ENCODE data around the gene GNPTG.
A peak's percentile ranks its signal among the peaks of the same experiment; 100 is the strongest.

Gene GNPTG

DNA sequence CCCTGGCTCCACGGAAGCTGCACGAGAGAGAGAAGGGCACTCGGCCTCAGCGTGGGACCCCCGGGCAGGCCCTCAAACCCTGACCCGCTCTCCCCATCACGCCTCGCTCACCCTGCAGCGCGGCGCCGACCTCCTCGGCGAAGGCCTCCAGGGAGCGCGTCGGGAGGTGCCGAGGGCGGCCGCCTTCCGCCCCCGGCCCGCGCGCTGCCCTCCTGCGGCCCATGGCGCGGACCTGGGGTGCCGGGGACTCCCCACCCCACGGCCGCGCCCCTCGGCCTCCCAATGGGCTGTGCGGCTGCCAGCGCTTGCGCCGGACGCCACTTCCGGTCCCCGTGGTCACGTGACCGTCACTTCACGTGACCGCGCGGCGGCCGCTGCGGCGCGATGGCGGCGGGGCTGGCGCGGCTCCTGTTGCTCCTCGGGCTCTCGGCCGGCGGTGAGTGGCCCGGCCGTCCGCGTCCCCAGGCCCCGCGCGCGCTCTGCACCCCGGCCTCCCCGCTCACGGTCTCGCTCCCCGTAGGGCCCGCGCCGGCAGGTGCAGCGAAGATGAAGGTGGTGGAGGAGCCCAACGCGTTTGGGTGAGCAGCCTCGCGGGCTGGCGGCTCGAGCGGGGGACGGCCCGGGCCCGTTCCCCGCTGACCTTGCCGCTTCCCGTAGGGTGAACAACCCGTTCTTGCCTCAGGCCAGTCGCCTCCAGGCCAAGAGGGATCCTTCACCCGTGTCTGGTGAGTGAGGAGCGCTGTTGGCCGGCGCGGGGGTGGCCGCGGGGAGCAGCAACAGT is at the start of gene GNPTG, which contains the start of gene TSR3:
Gene GNPTG, plus strand, starts transcription at position 350 of the 781 bp plus-strand sequence. Its CDS starts 35 bp downstream, at position 385.
Gene TSR3, minus strand, starts transcription at position 297 of the 781 bp plus-strand sequence. Its CDS starts 74 bp downstream, at position 223.
- peak; percentile 76 for DNase-seq (ENCODE audit: low read depth)

DNA sequence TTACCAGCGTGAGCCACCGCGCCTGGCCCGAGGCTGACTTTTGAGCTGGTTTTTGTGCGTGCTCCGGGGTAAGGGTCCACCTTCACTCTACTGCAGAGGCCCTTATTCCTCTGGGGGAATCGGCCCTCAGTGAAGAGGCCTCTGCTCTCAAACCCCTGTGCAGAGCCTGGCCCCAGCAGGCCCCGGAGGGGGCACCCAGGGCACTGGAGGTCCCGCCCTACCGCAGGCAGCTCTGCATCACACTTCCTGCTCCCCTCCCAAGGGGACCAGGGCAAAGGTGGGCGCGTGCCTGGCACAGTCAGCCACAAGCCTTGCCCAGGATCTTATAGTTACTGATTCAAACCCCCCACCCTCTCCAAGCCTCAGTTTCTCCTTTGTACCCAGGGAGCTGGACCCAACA is 45.9 kb upstream of the GNPTG start:
- DNase-seq (ENCODE audit: low read depth) = no peak

DNA sequence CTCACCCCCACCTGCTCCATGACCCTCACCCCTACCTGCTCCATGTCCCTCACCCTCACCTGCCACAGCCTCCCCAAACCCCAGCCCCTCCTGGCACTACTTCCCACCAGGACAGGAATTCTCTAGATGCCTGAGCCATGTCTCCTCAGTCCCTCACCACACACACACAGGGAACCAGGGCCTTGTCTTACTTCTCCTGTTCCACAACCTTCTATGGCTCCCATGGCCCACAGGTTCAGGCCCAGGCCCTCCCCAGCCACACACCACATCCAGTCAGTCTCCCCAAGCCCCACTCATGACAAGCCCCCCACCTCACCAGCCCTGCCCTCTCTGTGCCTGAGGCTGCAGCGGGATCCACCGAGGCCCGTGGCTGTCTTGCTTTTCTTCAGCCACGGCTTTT is 45.4 kb upstream of the GNPTG start:
- no peak for DNase-seq (ENCODE audit: low read depth)

DNA sequence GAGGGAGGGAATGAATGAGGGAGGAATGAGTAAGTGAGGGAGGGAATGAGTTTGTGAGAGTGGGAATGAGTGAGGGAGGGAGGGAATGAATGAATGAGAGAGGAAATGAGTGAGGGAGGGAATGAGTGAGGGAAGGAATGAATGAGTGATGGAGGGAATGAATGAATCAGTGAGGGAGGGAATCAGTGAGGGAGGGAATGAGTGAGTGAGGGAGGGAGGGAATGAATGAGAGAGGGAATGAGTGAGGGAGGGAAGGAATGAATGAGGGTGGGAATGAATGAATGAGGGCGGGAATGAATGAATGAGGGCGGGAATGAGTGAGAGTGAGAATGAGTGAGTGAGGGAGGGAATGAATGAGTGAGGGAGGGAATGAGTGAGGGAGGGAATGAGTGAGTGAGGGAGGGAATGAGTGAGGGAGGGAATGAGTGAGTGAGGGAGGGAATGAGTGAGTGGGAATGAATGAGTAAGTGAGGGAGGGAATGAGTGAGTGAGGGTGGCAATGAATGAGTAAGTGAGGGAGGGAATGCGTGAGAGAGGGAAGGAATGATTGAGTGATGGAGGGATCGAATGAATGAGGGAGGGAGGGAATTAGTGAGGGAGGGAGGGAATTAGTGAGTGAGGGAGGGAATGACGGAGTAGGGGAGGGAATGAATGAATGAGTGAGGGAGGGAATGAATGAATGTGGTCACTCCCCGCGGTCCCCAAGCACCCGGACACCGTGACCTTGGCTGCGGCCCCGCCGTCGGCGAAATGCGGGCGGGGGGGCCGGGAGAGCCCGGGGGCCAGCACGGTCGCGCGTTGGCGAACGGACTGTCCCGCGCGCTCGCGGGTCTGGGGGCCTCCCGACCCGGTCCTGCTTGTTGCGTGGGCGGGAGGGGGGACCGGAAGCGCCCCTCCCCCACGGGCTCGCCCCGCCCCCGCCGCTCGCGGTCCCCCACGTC is 43.4 kb upstream of the GNPTG start:
- DNase-seq (ENCODE audit: low read depth) = no peak

DNA sequence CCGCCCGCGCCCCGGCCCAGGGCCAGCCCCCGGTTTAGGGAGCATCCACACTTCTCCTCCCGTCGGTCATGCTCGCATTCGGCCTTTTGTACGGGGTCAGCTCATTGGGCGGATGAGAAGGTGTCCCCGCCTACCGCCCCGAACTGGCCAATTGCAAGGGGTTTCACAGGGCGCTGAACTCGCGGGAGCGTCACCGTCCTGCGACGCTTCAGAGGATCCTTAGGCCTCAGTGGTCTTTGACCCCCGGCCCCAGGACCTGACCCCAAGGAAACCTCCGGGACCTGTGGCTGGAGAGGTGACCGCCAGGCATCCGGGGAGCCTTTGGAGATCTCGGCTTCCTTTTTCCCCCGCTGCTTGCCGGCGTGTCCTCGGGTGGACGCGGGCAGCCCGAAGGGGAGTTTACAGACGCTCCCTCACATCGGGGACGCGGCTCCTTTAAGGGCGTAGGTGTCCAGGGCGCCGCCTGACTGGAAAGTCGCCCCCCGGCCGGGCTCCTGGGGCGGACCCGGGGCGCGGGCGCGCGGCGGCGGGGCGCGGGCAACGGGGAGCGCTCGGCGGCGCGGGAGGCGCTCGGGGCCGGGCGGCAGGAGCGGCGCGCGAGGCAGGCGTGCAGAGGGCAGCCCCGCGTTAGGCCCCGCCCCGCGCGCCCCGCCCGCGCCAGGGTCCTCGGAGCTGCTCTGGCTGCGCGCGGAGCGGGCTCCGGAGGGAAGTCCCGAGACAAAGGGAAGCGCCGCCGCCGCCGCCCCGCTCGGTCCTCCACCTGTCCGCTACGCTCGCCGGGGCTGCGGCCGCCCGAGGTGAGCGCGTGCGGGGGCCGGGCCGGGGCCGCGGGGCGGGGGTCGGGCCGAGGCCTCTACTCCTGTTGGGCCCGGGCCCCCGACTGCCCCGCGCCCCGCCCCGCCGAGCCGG is 42.5 kb upstream of the GNPTG start, which contains the start of gene UBE2I:
Gene UBE2I, plus strand, starts transcription at position 660 of the 909 bp plus-strand sequence. CDS start 4,395 bp downstream, outside the sequence.
- peak; percentile 90 for DNase-seq (ENCODE audit: low read depth)

DNA sequence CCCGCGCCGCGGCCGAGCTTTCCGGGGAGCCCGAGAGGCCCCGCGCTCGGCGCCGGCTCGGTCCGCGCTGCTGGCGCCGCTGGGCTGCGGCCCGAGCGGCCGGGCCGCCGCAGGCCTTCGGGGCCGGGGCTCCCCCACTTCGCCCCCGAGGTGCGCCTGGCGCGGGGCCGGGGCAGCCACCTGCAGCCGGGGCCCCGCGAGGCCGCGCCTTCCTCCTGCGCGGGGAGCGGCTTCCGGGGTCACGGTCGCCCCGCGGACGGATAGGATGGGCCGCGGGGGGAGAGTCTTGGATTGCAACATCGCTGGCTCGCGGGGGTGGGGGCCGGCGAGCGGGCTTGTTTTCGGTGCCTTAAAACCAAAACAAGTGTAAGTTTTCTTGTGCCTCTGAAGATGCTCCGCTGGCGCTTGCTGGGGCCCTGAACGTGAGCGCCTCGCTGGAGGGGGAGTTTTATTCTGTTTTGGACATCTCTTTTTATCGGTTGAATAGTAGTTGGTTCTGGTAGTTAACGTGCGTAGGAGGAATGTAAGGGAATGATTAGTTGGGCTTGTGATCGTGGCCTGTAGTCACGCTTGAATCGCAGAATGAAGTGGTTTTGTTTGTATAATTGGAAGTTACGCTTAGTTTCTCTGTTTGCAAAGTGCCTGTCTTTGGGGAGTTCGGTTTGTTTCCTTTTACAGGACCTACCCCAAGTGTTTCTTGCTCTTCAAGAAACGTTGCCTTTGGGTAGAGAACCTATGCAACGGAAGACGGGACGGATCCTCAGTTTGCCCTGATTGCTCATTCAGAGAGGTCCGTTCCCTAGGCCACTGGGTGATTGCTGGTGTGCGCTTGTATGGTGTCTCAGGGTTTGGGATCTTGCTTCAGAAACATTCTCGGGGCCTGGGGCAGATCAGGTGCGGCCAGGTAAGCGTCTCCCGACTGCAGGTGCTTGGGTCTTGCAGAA is 41.6 kb upstream of the GNPTG start:
- DNase-seq (ENCODE audit: low read depth) = peak; percentile 57

DNA sequence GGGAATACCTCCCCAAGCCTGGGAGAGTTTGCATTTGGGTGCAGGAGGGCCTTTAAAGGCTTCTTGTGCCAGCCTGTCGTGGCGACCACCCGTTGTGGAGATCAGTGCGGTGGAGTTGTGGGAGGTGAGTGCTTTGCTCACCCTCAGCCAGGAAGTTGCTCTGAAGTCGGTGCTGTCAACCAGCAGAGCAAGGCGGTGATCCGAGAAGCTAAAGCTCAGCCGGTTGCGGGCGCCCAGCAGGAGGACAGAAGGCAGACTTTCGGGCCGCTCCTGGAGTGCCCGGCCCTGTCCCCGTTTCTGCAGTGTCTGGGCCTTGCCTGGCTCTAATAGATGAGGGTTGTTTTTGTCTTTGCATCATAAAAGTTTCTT is 40.9 kb upstream of the GNPTG start:
- DNase-seq (ENCODE audit: low read depth) = no peak

DNA sequence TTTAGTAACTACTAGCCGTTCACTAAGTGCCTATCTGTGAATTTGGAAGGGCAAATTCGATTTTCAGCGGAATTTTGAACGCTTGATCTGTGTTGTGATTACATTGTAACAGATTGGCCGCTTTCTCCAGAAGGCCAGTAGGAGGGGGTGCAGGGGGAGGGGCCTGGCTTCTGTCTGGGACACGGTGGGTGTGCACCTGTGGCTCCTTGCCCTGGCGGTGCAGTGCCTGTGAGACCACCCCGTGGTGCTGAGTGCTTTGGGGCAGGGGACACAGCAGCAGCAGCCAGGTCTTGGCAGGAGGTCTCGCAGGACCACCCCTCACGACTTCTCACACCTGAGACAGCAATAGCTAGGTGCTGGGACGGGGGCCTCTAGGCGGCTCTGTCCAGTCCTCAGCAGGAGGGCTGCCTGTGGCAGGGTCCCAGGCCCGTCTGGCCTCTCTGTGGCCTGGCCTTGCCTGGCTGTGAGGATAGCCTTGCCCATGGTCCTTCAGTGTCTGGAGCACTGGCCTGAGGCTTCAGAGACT is 40.5 kb upstream of the GNPTG start:
- DNase-seq (ENCODE audit: low read depth) = no peak

DNA sequence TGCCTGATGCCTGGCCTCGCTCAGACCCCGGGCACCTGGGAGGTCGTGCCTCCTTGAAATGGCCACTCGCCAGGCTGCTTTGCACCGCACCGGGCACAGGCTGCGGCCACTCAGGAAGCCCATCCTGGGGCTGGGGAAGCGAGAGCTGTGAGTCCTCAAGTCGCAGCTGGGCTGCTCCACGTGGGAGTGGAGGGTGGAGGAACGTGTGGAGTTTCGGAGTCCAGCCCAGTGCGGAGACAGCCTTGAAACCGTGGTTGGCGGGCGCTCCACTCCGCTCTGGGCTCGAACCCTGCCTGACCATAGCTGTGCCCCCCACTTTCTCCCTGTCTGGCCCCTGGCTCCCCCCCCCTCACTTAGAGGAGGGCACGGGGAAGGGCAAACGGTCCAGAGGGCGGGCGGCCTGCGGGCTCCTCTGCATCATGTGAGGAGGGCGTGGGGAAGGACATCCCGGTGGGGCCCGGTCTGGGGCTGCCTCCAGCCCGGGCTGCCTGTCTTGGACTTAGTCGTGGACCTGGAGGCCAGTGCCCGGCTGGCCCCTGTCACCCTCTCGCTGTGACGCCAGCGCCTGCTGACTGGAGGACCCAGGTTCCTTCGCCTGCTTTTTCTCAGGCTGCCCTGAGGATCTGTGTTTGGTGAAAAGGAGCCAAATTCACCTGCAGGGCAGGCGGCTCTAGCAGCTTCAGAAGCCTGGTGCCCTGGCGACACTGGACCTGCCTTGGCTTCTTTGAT is 39.8 kb upstream of the GNPTG start:
- DNase-seq (ENCODE audit: low read depth) = no peak

DNA sequence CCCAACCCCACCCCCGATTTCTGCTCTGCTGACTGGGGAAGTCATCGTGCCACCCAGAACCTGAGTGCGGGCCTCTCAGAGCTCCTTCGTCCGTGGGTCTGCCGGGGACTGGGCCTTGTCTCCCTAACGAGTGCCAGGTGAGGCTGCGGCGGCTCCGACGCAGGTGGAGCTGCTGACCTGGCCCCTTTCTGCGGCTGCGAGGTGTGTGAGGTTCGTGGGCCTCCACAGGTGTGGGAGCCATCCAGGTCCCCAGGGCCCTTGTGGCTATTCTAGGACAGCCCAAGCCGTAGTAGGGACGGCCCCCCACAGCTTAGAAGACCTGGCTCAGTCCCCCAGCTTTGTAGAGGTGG is 39.3 kb upstream of the GNPTG start:
- no peak for DNase-seq (ENCODE audit: low read depth)

DNA sequence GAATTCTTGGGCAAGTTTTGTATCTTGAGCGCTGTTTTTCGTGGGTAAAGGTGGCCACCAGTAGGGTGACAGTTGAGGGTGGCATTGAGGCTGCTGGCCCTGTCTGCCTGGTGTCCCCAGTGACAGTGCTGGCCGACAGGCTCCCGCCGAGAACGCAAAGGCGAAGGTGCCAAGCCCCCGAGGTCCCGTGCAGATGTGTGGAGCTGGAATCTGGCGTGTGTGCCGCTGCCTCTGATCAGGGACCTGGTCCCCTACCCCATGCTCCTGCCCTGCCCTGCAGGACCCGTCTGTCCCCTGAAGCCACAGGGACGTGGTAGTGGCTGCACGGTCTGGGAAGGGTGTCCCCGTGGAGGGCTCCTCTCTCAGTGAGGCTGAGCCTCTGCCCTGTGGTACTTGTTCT is 38.8 kb upstream of the GNPTG start:
- no peak for DNase-seq (ENCODE audit: low read depth)

DNA sequence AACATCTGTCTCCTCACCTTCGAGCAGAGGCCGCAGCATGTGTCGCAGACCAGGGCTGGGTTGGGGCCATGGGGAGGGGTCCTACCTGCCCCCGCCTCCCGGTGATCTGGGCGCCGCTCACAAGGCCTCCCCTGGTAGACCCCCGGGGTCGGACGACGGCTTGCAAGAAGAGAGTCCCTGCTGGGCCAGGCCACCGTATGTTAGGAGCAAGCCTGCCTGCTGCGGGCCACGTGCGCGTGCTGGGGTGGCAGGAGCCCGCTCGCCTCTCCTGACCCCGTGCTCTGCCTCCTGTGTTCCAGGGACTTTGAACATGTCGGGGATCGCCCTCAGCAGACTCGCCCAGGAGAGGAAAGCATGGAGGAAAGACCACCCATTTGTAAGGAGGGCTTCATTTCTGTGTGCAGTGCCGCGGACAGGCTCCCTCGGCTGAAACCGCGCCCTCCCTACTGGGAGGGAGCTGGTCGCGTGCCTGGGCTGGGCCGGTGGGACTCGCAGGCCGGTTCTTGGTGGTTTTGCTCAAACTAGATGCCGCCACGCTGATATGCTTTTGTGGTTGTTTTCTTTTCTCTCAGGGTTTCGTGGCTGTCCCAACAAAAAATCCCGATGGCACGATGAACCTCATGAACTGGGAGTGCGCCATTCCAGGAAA is 37.9 kb upstream of the GNPTG start:
- no peak for DNase-seq (ENCODE audit: low read depth)

DNA sequence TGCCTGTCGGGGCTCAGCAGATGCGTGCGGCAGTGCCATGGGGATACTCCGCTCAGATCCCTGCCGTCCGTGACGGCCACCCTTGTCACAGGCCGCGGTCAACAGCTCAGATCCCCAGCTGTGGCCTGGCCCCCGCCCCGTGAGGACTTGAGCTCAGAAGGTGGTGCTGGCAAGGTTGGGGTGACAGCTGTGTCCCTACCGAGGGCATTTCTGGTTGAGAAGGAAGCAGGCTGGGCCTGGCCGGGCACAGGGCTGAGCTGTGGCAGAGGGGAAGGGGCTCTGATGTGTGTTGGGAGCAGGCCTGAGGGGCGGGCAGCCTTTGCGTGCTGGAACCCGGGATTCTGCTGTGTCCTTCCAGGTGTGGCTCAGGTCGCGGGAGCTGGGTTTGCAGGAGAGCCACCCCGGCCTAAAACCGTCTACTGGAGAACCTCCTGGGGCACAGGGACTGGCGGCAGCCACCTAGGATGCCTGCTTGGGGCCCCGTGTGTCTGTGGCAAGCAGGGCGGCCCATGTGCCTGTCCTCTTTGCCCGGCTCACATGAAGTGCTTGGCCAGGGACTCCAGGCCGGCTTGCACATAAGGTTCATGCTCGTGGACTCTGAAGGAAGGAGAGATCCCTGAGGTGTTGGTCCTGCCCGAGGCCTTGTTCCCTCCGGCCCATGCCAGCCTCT is 37.2 kb upstream of the GNPTG start:
- no peak for DNase-seq (ENCODE audit: low read depth)

DNA sequence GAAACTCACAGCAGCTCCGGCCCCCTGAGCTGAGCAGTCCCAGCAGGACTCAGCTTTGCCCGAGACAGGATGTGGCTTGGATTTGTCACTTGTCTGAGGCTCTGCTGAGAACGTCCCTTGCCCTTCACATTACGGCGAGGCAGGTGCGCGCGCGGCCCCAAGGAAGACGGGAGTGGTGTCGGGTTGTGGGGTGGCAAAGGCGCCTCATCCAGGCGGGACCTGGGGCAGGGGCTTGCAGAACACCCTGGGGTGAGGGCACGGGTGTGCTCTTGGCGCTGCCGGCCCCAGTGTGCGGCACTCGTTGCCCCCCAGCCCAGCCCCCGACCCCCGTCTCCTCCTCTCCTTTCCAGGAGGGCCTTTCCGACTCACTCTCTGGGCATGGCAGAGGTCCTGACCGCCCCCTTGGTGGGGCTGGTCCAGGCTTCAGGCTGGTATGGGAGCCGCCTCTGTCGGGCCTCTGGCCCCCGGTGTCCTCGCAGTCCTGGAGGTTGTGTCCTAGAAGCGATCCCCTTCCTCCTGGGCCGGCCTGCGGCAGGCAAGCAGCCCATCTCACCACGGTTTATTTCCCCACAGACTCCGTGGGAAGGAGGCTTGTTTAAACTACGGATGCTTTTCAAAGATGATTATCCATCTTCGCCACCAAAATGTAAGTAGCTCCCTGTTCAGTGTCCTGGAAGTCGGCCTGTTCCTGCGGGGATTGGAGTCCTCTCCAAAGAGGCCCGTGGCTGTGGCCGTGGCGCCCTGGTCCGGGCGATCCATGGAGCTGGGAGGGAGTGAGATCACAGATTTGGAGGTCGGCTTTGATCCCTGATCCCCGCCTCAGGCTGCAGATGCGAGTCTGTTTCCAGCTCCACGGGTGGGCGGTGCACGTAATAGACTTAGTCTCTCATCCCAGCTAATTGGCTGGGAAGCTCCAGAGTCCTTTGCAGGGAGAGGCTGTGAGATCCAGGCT is 36.4 kb upstream of the GNPTG start:
- DNase-seq (ENCODE audit: low read depth) = no peak

DNA sequence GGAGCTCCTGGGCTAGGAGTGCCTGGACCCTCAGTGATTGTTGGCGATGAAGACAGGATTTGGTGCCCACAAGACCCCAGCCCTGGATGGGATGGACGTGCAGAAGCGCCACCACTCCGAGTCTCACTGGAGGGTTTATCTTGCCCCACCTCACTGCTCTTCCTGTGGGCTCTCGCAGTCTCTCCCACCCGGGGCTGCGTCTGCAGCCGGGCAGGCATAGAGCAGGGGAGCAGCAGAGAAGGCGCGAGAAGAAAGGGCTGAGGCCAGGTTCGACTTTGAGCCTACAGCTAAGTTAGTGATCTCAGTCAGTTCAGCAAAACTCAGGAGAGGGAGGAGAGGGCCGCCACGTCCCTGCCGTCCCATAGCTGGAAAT is 35.7 kb upstream of the GNPTG start:
- DNase-seq (ENCODE audit: low read depth) = no peak

DNA sequence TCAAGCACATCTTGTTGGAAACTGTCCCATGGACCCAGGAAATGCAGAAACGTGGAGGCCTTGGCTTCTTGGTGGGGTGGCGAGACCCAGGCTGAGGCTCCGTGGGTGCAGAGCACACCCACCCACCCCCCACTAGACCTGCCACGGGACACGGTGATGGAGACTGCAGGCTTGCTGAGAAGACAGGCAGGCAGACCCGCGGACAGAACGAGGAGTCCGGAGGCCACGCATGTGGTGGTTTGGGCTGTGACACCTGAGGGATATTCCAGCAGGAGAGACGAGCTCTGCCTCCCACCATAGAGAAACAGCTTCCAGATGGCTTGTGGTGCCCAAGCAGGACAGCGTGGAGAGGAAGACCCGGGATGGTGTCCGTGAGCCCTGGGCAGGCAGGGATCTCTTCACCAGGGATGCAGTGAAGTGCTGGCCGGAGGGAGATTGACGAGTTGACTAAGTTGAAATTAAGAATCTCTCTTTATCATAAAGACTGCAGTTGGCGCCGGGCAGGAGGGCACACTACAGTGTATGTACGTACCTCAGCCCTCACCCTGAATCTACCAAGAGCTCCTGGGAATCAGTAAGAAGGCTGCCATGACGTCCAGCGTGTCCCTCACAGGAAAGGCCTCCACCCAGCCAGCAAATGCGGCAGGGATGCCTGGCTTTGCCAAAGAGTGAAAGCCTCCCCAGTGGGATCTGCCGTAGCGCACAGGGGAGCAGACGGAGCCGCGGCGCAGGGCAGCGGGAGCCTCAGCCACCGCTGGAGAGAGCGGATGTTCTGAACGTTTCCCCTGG is 34.1 kb upstream of the GNPTG start:
- no peak for DNase-seq (ENCODE audit: low read depth)

DNA sequence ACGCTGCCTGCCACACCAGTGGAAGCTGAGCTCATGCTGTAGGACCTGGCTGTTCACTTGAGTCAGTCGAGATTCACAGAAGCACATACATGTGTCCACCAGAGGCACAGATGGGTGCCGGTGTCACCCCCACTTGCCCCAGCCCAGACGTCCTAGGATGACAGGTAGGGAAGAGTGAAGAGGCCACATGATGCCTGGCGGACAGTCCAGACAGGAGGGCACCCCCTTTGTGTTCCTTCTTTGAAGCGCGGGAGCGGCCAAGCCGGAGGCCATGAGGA is 33.5 kb upstream of the GNPTG start:
- no peak for DNase-seq (ENCODE audit: low read depth)

Measured in T-helper 22 cell (primary cell).